SK-N-SH (cell line): Measurements from ENCODE around the gene NPTX1. TPM values are rescaled to one million over a fixed set of nuclear protein-coding genes. Genes with fewer than 3 reads are reported as not detected.

Experiments used
- CTCF ChIA-PET: fragments of 300-600, 350-600 bp; formaldehyde crosslinking; extraction: SDS; loops from one replicate; lab custom pipeline; 2021; lab: Yijun Ruan, JAX
- POLR2A ChIA-PET: fragments of 350-600 bp; sonication (Branson Sonifier 250); formaldehyde crosslinking; extraction: SDS; loops from one replicate; lab custom pipeline; 2020; ENCODE audit warnings: antibody characterized with exemption, inconsistent platforms; lab: Yijun Ruan, JAX
- DNase-seq: peaks from one replicate; pipeline ENCODE4 v3.0.0; 2012
- H2AFZ ChIP-seq: fragments of 200-600 bp; sonication (generic); 2 replicates; pipeline ENCODE4 v1.8.1; 2016; ENCODE audit warnings: antibody characterized with exemption, mild to moderate bottlenecking, low read depth
- H3F3A ChIP-seq: fragments of 200-600 bp; sonication (generic); replicated peaks from 2 replicates; pipeline ENCODE3; 2016; ENCODE audit warnings: antibody characterized with exemption, mild to moderate bottlenecking; ENCODE audit not compliant: insufficient read depth
- H3K27ac ChIP-seq, 2 experiments: fragments of 200-500 bp in 1 of 2; fragments of 200-600 bp in 1 of 2; sonication (Bioruptor generic) in 1 of 2; sonication (generic), shearing (Covaris generic) in 1 of 2; 2 replicates each; pipeline versions ENCODE4 v1.5.1 to v1.6.1; 2014 to 2016; ENCODE audit warnings: low read depth in 2 of 2, inconsistent platforms in 1 of 2, low read length in 1 of 2, mild to moderate bottlenecking in 1 of 2, mixed read lengths in 1 of 2
- H3K27me3 ChIP-seq: fragments of 200-600 bp; sonication (generic), shearing (Covaris generic); 2 replicates; pipeline ENCODE4 v1.6.1; 2016; ENCODE audit warnings: mixed run types; ENCODE audit not compliant: insufficient read depth
- H3K36me3 ChIP-seq, 2 experiments: fragments of 200-500 bp in 1 of 2; fragments of 200-600 bp in 1 of 2; sonication (Bioruptor generic) in 1 of 2; sonication (generic) in 1 of 2; replicated peaks in 1 of 2; 2 replicates each; pipeline versions ENCODE3 to v1.5.1; 2014 to 2016; ENCODE audit warnings: low read length in 1 of 2, mild to moderate bottlenecking in 1 of 2; ENCODE audit not compliant: insufficient read depth in 2 of 2, control insufficient read depth in 1 of 2
- H3K4me1 ChIP-seq, 2 experiments: fragments of 200-500 bp in 1 of 2; fragments of 200-600 bp in 1 of 2; sonication (Bioruptor generic) in 1 of 2; sonication (generic), shearing (Covaris generic) in 1 of 2; 2 replicates each; pipeline versions ENCODE4 v1.5.1 to v1.6.1; 2014 to 2016; ENCODE audit warnings: low read depth in 1 of 2, low read length in 1 of 2, mixed run types in 1 of 2; ENCODE audit not compliant: insufficient read depth in 2 of 2, control insufficient read depth in 1 of 2
- H3K4me2 ChIP-seq: fragments of 200-600 bp; sonication (generic), shearing (Covaris generic); 2 replicates; pipeline ENCODE4 v1.6.1; 2017; ENCODE audit warnings: mixed run types
- H3K4me3 ChIP-seq, 2 experiments: fragments of 200-500 bp in 1 of 2; fragments of 200-600 bp in 1 of 2; sonication (Bioruptor generic) in 1 of 2; sonication (generic), shearing (Covaris generic) in 1 of 2; 2 replicates each; pipeline versions ENCODE4 v1.5.1 to v1.8.1; 2014 to 2016; ENCODE audit warnings: low read depth in 2 of 2, inconsistent platforms in 1 of 2, low read length in 1 of 2, mild to moderate bottlenecking in 1 of 2, mixed read lengths in 1 of 2, moderate library complexity in 1 of 2
- H3K79me2 ChIP-seq: fragments of 200-600 bp; sonication (generic); 2 replicates; pipeline ENCODE4 v1.8.1; 2017; ENCODE audit warnings: mild to moderate bottlenecking; ENCODE audit not compliant: insufficient read depth
- H3K9ac ChIP-seq: fragments of 200-600 bp; sonication (generic); 2 replicates; pipeline ENCODE4 v1.6.1; 2017; ENCODE audit warnings: mixed run types
- H3K9me2 ChIP-seq: fragments of 200-600 bp; sonication (generic); 2 replicates; pipeline ENCODE4 v1.6.1; 2017; ENCODE audit warnings: mixed run types
- H3K9me3 ChIP-seq: fragments of 200-600 bp; sonication (generic); 2 replicates; pipeline ENCODE4 v1.6.1; 2017; ENCODE audit warnings: mixed run types, mild to moderate bottlenecking, moderate library complexity
- H4K20me1 ChIP-seq: fragments of 200-600 bp; sonication (generic); 2 replicates; pipeline ENCODE4 v1.6.1; 2017; ENCODE audit warnings: mild to moderate bottlenecking, mixed run types; ENCODE audit not compliant: insufficient read depth
- CHD2 ChIP-seq: fragments of 150-350 bp; IDR thresholded peaks from 2 replicates; pipeline ENCODE4 v1.6.1; 2018; ENCODE audit warnings: low read length; ENCODE audit not compliant: partially characterized antibody
- CTCF ChIP-seq: fragments of 200-600 bp; sonication (generic); IDR thresholded peaks from 2 replicates; pipeline ENCODE4 v1.6.1; 2017; ENCODE audit warnings: antibody characterized with exemption, mild to moderate bottlenecking, moderate library complexity
- FOSL2 ChIP-seq: IDR thresholded peaks from 2 replicates; pipeline ENCODE4 v1.4.0; 2012; ENCODE audit warnings: low read depth, mild to moderate bottlenecking, moderate library complexity, borderline replicate concordance
- FOXJ3 ChIP-seq: sonication (generic); formaldehyde crosslinking; IDR thresholded peaks from 2 replicates; pipeline ENCODE4 v1.5.1; 2020; ENCODE audit warnings: mild to moderate bottlenecking, missing genetic modification reagents
- FOXM1 ChIP-seq: IDR thresholded peaks from 2 replicates; pipeline ENCODE4 v1.4.0; 2012; ENCODE audit warnings: low read depth, mild to moderate bottlenecking
- GABPA ChIP-seq: IDR thresholded peaks from 2 replicates; pipeline ENCODE4 v1.4.0; 2012; ENCODE audit warnings: low read depth, mild to moderate bottlenecking
- IRF3 ChIP-seq: fragments of 150-350 bp; IDR thresholded peaks from 2 replicates; pipeline ENCODE4 v1.6.1; 2016; ENCODE audit warnings: mild to moderate bottlenecking, low read depth, low read length
- JUND ChIP-seq: IDR thresholded peaks from 2 replicates; pipeline ENCODE4 v1.4.0; 2012
- MAX ChIP-seq: IDR thresholded peaks from 2 replicates; pipeline ENCODE4 v1.4.0; 2012; ENCODE audit warnings: low read depth
- MEF2A ChIP-seq: IDR thresholded peaks from 2 replicates; pipeline ENCODE4 v1.4.0; 2012; ENCODE audit warnings: low read depth, borderline replicate concordance
- NFIC ChIP-seq: IDR thresholded peaks from 2 replicates; pipeline ENCODE4 v1.4.0; 2012; ENCODE audit warnings: borderline replicate concordance
- RAD21 ChIP-seq: IDR thresholded peaks from 2 replicates; pipeline ENCODE4 v1.6.1; 2012; ENCODE audit warnings: mild to moderate bottlenecking, low read length
- RCOR1 ChIP-seq: fragments of 150-350 bp; IDR thresholded peaks from 2 replicates; pipeline ENCODE4 v1.6.1; 2017; ENCODE audit warnings: antibody characterized with exemption, low read length
- REST ChIP-seq: IDR thresholded peaks from 2 replicates; pipeline ENCODE4 v1.6.1; 2012; ENCODE audit warnings: mild to moderate bottlenecking, low read depth, low read length, moderate library complexity
- RXRA ChIP-seq: IDR thresholded peaks from 2 replicates; pipeline ENCODE4 v1.4.0; 2012; ENCODE audit warnings: low read depth, mild to moderate bottlenecking, borderline replicate concordance
- TCF12 ChIP-seq: IDR thresholded peaks from 2 replicates; pipeline ENCODE4 v1.4.0; 2012
- USF1 ChIP-seq: IDR thresholded peaks from 2 replicates; pipeline ENCODE4 v1.4.0; 2012; ENCODE audit warnings: low read depth, borderline replicate concordance
- WGBS: methylation state at CpG from one replicate; pipeline ENCODE4 v1.1.6; 2017; ENCODE audit warnings: low lambda C conversion rate; 5-methylcytosine and 5-hydroxymethylcytosine counted together
- polyA plus RNA-seq, 3 experiments: library from polyadenylated mRNA; depleted of rRNA; stranded (reverse); fragments of >200 nt; gene quantifications; 2 replicates each; pipeline ENCODE4 v1.2.3, GENCODE V29; 2012

Gene NPTX1
- polyA plus RNA-seq, 1 of the 3 experiments (the other 2 are of a cell fraction), result 0.05 TPM

GRCh38 chr17:80518392-80518791, 42.0 kb upstream of the NPTX1 start:
- ChIA-PET POLR2A (no interaction called here), CTCF (no interaction called here)
- H3K79me2 ChIP-seq, result no peaks in the 10 kb centered on the region
- no peak overlapping the region for H3K4me2 ChIP-seq
- TF ChIP-seq CTCF (no peak), IRF3 (no peak), JUND (no peak), RXRA (no peak), USF1 (no peak), FOSL2 (no peak), TCF12 (no peak), NFIC (no peak), REST (no peak)
- no peak overlapping the region for H3K27ac ChIP-seq
- H3K9me3 ChIP-seq, result no peaks in the 10 kb centered on the region
- H3K9me2 ChIP-seq, result no peaks in the 10 kb centered on the region
- no peaks in the 10 kb centered on the region for H3K36me3 ChIP-seq
- DNase-seq, result no peak
- no peak overlapping the region for H3K9ac ChIP-seq
- H3K4me1 ChIP-seq, result no peaks in the 10 kb centered on the region; a peak in 1 of 4 replicates
- H3K4me3 ChIP-seq, result no peak overlapping the region
- no peaks in the 10 kb centered on the region for H3F3A ChIP-seq
- H4K20me1 ChIP-seq, result no peaks in the 10 kb centered on the region
- WGBS, result 18% methylated on average over 1 of the region's 1 CpG
- H2AFZ ChIP-seq, result no peak overlapping the region
- peaks cover 16% of the 10 kb centered on the region; the same call in 1 of the 2 replicates for H3K27me3 ChIP-seq

- H3K9ac ChIP-seq, result no peak overlapping the region
- H3K9me3 ChIP-seq, result no peaks in the 10 kb centered on the region
- no peak overlapping the region for H3K4me2 ChIP-seq
- H3K4me3 ChIP-seq, result no peak overlapping the region
- H3K4me1 ChIP-seq, result no peaks in the 10 kb centered on the region; a peak in 1 of 4 replicates
- no peaks in the 10 kb centered on the region for H4K20me1 ChIP-seq
- H3K36me3 ChIP-seq, result no peaks in the 10 kb centered on the region
- H3K27ac ChIP-seq, result no peak overlapping the region
- ChIA-PET POLR2A (no interaction called here), CTCF (no interaction called here)
- peaks cover 10% of the 10 kb centered on the region; the same call in 1 of the 2 replicates for H3K27me3 ChIP-seq
- H3K9me2 ChIP-seq, result no peaks in the 10 kb centered on the region
- no peaks in the 10 kb centered on the region for H3F3A ChIP-seq
- no peak for DNase-seq
- 80% methylated on average over 3 of the region's 3 CpGs for WGBS
- H2AFZ ChIP-seq, result no peak overlapping the region
- no peaks in the 10 kb centered on the region for H3K79me2 ChIP-seq
- TF ChIP-seq CHD2 (no peak), MAX (no peak), TCF12 (no peak), RXRA (no peak), USF1 (no peak), CTCF (no peak), FOXJ3 (CRISPR knock-in tag) (no peak), GABPA (no peak), FOXM1 (no peak), RAD21 (no peak), MEF2A (no peak), RCOR1 (no peak)
These were observed 41.2 kb upstream of the NPTX1 start for GRCh38 chr17:80517641-80518040.
